ENCODE data around the gene KLHL20.
"Not testable (repeated sequence)": the region's sequence is repeated elsewhere in the genome, so short reads cannot be mapped to it uniquely, and the experiment has no call there.

DNA sequence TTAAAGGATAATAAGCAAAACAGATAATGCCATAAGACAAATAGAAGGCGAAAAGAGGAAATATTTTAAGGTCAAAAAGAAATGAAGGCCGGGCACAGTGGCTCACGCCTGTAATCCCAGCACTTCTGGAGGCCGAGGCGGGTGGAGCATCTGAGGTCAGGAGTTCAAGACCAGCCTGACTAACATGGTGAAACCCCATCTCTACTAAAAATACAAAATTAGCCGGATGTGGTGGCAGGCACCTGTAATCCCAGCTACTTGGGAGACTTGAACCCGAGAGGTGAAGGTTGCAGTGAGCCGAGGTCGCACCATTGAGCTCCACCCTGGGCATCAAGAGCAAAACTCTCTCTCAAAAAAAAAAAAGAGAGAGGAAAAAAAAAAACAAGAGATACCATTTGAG lies 55.5 kb downstream of the KLHL20 start:
- TF ChIP-seq, protein P1, sequence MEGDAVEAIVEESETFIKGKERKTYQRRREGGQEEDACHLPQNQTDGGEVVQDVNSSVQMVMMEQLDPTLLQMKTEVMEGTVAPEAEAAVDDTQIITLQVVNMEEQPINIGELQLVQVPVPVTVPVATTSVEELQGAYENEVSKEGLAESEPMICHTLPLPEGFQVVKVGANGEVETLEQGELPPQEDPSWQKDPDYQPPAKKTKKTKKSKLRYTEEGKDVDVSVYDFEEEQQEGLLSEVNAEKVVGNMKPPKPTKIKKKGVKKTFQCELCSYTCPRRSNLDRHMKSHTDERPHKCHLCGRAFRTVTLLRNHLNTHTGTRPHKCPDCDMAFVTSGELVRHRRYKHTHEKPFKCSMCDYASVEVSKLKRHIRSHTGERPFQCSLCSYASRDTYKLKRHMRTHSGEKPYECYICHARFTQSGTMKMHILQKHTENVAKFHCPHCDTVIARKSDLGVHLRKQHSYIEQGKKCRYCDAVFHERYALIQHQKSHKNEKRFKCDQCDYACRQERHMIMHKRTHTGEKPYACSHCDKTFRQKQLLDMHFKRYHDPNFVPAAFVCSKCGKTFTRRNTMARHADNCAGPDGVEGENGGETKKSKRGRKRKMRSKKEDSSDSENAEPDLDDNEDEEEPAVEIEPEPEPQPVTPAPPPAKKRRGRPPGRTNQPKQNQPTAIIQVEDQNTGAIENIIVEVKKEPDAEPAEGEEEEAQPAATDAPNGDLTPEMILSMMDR (IDR thresholded peaks at IDR 0.05): not testable (repeated sequence)
- TF ChIP-seq POLR2A (IDR thresholded peaks at IDR 0.05): not testable (repeated sequence)

Data from body of pancreas (tissue), 4 donors.